ENCODE data around the gene PHF20.
A peak's percentile ranks its signal among the peaks of the same experiment; 100 is the strongest.

Gene PHF20

DNA sequence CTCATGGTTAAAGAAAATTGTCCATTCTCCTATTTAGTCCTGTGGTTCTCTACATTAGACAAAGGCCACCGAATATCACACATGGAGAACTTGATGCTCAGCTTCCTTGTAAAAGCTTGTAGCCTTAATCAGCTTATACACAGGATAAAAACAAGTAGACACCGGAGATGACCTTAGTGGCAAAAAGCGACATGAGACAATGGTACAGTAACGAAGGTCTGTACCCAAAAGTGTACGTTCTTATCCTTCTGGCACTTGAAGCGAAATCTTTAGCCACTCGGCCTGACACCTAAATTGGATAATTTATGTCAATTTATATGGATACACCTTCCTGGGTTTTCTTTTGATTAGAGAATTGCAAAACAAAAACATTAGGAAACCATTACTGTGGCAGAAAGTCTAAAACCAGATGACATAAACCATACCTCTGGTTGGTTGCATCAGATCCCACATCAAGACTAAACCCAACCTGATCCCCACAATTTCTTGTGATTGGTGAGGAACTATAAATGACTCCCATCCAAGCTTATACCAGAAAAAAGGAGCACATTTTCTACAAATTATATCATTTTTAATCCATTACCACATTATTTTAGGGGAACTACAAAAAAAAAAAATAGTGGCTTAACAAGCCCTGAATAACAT is 35.9 kb upstream of the PHF20 start:
- DNase-seq (ENCODE audit: low spot score), result no peak
- TF ChIP-seq, protein P1, sequence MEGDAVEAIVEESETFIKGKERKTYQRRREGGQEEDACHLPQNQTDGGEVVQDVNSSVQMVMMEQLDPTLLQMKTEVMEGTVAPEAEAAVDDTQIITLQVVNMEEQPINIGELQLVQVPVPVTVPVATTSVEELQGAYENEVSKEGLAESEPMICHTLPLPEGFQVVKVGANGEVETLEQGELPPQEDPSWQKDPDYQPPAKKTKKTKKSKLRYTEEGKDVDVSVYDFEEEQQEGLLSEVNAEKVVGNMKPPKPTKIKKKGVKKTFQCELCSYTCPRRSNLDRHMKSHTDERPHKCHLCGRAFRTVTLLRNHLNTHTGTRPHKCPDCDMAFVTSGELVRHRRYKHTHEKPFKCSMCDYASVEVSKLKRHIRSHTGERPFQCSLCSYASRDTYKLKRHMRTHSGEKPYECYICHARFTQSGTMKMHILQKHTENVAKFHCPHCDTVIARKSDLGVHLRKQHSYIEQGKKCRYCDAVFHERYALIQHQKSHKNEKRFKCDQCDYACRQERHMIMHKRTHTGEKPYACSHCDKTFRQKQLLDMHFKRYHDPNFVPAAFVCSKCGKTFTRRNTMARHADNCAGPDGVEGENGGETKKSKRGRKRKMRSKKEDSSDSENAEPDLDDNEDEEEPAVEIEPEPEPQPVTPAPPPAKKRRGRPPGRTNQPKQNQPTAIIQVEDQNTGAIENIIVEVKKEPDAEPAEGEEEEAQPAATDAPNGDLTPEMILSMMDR (IDR thresholded peaks at IDR 0.05; ENCODE audit: extremely low read depth, missing control alignments), result no peak

DNA sequence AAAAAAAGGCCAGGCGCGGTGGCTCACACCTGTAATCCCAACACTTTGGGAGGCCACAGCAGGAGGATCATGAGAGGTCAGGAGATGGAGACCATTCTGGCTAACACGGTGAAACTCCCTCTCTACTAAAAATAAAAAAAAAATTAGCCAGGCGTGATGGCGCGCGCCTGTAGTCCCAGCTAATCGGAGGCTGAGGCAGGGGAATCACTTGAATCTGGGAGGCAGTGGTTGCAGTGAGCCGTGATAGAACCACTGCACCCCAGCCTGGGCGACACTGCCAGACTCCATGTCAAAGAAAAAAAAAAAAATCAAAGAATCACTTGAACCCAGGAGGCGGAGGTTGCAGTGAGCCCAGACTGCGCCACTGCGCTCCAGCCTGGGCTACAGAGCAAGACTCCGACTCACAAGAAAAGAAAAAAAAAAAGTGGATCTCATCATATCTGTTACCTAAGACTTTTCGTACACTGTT is 33.9 kb upstream of the PHF20 start:
- no peak for DNase-seq (ENCODE audit: low spot score)

DNA sequence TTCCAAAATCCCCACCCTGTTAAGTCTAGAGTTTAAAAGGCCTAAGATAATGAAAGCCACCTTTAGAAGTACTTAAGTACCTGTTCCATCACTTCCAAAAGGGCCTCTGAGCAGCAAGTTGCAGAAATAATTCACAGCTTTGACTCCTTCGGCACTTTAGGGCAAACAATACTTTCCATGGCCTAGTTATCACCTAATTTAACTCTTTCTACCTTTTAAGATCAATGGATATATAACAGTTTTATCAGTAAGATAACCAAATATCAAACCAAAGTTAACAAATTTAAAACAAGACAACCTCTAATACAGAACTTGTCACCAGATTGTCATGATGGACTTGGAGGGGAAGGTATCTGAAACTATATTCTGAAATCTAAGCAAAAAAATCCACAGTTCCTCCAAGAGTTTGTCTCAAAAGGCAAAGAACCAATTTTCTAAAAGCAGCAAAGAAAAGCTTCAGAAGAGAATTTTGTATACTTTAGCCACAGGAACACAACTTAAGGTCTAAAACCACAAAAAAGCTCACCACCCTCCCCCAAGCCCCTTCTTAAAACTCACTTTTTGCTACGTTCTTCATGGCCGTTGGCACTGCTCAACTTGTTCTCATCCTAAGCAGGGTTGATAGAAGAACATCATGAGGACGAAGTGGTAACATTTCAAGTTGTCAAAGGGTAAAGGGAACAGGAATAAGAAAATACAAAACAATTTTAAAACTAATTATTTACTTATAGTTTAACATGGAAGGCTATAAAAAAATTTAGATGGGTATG is 33.2 kb upstream of the PHF20 start:
- TF ChIP-seq, protein P1 (IDR thresholded peaks at IDR 0.05; ENCODE audit: extremely low read depth, missing control alignments), result no peak

More for the DNA sequence above, 33.9 kb upstream of the PHF20 start:
- TF ChIP-seq, protein P1 (IDR thresholded peaks at IDR 0.05; ENCODE audit: extremely low read depth, missing control alignments), result no peak

DNA sequence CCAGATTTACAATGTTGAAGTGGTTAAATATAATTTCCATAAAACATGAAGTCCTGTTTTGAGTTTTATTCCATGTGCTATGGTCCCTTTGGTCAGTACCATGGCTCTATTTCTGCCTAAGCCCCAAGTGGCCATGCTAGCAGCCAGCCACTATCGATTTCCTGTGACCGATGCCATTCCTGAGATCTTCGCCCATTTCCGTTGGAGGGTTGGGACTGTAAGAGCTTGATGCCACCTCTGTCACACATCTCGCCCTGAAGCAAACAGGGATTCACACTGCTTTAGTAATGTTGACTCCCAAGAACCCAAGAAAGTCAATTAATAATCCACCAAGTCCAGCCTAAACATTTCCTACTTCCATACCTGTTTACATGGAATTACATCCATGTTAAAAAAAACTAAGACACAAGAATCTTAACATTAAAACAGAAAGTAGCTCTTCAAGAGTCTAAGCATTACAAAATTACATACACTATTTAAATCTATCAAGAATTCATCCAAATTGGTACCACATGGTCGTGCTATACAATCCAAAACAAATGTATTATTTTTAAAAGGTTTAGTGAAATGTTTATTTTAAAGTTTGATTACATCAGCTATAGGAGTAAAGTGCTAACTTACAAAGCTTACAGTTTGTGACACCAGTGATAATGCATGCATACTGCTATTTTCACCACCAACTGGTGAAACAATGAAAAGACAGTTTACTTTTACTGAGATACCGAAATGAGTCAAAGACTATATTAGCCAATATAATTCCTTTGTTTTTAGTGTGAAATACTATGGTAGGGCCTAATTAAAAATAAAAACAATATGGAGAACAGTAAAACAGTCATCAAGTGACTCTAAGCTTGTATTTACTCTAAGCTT is 32.3 kb upstream of the PHF20 start:
- no peak for DNase-seq (ENCODE audit: low spot score)
- TF ChIP-seq, protein P1 (IDR thresholded peaks at IDR 0.05; ENCODE audit: extremely low read depth, missing control alignments), result no peak

More for the DNA sequence above, 33.2 kb upstream of the PHF20 start:
- DNase-seq (ENCODE audit: low spot score), result no peak

DNA sequence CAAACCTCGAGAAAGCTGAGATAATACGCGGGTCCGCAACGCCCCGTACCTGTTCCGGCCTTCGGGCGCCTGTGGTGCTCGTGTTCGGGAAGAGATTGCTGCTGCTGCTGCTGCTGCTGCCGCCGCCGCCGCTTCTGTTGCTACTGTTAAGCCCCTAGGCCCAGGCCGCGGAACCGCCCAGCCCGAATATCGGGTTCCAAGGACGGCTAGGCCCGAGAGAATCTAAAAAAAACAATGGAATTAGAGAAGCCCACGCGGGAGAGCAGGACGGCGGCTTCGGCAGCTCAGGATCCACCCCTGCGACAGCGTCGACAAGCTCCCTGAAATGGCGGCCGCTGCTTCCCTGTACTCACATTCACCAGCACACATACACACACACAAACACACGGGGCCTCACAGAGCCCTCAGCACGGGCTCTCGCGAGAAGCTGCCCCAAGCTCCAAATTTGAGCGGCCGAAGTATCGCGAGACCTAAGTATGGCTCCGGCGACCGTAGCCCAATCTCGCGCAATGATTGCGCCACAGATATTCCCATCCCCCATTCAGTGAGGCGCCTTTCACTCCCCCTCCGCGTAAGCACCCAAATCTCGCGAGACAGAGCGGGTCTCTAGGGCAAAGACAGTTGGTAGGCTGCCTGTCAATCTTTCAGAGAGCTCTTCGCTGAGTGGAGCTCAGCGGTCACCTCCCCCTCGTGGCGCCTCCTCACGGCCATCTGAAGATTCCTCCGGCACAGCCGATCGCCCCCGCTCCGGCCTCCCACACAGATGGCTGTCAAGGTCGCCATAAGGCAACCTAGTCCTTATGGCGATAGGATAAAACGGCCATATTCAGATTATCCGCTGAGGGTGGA is 29.7 kb upstream of the PHF20 start, which contains the start of gene RBM39:
Gene RBM39 (minus strand): TSS at position 369 of the 849 bp plus-strand sequence. CDS start 1,386 bp downstream, outside the sequence.
- TF ChIP-seq, protein P1 (IDR thresholded peaks at IDR 0.05; ENCODE audit: extremely low read depth, missing control alignments), result no peak

DNA sequence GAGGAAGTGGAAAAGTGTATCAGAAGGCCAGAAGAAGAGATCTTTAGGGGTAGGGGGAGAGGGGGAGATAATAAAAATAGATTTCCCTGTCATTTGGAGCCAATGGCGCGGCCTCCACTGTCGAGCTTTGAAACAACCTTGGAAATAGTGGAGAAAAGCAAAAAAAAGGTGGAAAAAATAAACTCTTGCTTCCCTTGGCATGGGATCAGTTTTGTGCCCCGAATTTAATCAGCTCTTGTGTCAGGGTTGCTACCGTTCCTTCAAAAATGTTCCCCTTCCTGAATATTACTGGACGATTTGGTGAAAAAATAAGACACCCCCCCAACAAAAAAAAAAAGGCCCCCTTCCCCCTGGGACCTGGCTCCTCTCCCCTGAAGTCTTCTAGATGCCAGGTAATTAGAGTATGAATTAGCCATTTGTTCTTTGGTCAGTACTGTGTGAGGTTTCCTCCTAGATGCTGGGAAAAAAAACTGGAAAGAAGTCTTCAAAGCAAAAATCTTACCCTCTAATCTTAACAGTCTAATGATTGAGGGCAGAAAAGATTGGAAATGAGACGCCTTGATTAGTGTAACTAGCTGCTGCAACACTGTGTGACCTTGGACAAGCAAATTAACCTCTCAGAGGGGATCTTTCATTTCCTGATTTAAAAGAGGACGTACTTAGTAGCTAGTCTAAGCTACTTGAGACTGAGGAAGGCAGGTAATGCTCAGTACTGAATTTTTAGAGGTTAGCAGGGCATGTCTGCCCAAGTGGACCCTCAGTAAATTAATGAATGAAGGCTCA is 28.9 kb upstream of the PHF20 start:
- TF ChIP-seq, protein P1 (IDR thresholded peaks at IDR 0.05; ENCODE audit: extremely low read depth, missing control alignments), result no peak
- DNase-seq (ENCODE audit: low spot score), result peak; percentile 40

More for the DNA sequence above, 29.7 kb upstream of the PHF20 start, which contains the start of gene RBM39:
- peak; percentile 89 for DNase-seq (ENCODE audit: low spot score)

Data from GM20000 (cell line).